NCI-H226 (cell line): ENCODE results near the gene TIMP1.

Experiments used
- DNase-seq: peaks from one replicate; pipeline ENCODE4 v3.0.0-alpha.2; 2015

TIMP1 gene

DNA sequence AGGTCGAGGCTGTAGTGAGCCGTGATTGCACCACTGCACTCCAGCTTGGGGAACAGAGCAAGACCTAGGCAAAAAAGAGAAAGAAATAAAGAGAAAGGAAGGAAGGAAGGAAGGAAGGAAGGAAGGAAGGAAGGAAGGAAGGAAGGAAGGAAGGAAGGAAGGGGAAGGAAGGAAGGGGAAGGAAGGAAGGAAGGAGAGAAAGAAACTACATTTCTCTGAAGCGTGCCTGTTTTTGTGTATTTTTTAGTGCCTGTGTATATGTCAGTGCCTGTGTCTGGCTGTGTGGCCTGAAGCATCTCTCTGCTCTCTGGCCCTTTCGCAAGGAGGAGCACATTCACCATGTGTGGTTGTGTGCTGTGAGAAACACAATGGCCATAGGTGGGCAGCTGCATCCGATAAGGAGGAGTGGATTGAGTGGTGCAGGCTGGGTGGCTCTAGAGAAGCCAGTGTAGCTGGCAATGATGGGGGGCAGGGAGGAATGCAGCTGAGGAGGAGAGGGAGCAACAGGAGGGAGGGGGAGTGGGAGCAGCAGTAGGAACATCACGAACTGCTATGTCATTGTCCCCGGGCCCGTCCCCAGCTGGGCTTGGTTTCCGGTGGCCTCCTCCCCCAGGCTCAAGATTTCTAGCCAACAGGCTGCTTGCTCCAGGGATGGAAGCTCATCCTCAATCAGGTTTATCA, 26.0 kb downstream of the TIMP1 start:
- DNase-seq, result no peak

DNA sequence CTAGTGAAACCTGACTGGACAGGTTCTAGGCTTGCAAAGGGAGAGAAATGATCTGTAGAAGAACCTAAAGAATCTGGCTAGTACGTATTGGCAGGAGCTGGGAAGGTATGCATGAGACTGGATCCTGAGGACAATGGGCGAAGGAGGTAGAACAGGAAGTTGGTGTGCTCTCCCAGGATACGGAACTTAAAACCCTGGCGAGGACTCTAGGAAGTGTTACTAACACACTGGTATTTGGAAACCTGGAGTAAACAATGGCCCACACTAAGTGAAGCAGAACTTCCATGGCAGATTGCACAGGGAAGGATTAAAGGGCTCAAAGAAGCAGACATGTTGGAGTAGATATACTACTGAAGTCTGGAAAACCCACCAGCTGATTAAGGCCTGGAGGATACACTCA, 28.3 kb downstream of the TIMP1 start:
- DNase-seq, result no peak

DNA sequence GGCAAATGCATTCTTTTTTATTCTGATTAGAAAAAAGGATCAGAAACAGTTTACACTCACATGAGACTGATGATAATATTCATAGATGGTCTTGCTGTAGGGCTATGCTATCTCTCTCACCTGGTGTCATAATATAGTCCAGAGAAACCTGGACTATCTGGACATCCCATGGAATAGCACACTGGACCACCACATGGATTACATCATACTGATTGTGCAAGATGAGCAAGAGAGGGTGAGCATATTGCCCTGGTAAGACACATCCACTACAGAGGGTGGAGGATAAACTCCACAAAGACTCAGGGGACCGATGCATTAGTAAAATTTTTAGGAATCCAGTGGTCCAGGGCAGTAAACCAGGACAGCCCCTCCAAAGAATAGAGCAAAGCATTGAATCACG, 29.3 kb downstream of the TIMP1 start:
- DNase-seq, result no peak

DNA sequence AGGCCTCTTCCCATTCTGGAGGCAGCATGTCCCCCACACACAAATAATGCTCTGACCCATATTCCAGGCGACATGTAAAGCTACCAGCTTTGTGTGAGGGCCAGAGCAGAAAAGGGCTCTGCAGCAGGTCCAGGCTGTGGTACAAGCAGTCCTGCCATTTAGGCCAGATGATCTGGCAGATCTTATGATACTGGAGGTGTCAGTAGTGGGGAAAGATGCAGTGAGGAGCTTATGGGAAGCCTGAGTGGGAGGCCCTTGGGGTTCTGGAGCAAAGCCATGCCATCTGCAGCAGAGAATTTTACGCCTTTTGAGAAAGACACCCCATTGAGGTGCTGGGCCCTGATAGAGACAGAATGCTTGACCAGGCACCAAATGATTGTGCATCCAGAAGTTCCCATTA, 29.7 kb downstream of the TIMP1 start:
- DNase-seq, result no peak

DNA sequence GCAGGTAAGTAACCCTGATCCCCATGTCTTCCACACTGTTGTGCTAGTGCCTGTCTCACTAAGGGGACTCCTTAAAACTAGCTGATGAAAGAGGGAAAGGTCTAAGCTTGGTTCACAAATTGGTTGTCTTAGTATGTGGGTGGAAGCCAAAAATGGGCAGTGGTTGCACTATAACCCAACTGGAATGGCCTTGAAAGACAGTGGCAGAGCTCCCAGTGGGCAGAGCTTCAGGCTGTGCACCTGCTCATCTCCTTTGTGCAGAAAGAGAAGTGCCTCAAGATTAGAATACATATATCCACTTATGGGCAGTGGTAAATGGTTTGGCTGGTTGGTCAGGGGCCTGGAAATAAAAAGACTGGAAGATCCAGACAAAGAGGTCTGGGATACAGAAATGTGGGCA, 30.2 kb downstream of the TIMP1 start:
- no peak for DNase-seq

DNA sequence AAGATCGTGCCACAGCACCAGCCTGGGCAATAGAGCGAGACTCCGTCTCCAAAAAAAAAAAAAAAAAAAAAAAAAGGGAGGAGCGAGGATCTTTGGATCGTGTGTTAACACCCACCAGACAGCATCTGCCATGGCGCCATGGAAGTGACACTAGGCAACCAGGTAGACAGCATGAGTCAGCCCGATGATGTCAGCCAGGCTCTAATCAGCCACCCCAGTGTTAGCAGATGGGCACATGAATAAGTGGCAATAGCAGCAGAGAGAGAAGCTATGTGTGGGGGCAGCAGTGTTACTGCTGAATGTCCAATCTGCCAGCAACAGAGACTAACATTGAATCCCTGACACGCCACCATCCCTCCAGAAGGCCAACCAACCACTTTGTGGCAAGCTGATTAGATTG, 30.8 kb downstream of the TIMP1 start:
- DNase-seq, result no peak

DNA sequence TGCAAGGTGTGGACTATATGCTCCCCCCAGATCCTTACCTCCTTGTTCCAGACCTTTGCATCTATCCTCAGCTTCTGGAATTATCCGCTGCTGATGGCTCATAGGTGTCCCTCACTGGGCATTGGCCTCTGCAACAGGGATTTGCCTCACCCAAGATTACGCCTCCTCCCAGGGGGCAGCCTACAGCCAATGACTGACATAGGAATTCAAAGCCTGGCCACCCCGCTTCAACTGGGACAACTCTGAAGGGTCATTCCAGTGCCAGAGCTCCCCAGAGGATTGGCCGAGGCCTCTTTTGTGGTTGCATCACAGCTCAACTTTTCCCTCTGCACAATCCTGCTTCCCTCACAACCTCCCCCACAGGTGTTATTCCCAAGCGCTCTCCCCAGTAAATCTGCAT, 32.4 kb downstream of the TIMP1 start:
- no peak for DNase-seq

DNA sequence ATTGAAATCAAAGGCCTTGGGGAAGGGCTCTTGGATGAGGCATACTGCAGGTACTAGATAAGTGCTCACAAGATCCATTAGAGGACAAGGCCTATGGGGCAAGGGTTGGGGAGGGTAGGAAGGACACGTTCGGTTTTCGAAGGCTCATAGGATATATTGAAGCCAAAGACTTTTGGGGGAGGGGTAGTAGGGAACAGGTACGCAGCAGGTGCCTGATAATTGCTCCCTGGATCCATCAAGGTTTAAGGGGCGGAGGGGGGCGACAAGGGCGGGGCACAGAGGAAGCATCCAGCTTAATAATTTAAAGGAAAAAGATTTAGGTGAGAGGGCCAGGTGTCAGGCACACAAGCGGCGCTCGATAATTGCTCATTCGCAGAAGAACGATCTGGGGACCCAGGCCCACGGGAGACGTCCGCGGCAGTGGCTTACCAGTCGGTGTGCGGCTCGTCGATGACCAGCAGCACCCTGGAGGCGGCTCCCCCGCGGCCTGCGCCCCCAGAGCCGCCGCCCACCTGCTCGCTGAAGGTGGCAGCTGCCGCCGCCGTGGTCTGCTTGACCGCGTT, 36.8 kb downstream of the TIMP1 start:
- no peak for DNase-seq

DNA sequence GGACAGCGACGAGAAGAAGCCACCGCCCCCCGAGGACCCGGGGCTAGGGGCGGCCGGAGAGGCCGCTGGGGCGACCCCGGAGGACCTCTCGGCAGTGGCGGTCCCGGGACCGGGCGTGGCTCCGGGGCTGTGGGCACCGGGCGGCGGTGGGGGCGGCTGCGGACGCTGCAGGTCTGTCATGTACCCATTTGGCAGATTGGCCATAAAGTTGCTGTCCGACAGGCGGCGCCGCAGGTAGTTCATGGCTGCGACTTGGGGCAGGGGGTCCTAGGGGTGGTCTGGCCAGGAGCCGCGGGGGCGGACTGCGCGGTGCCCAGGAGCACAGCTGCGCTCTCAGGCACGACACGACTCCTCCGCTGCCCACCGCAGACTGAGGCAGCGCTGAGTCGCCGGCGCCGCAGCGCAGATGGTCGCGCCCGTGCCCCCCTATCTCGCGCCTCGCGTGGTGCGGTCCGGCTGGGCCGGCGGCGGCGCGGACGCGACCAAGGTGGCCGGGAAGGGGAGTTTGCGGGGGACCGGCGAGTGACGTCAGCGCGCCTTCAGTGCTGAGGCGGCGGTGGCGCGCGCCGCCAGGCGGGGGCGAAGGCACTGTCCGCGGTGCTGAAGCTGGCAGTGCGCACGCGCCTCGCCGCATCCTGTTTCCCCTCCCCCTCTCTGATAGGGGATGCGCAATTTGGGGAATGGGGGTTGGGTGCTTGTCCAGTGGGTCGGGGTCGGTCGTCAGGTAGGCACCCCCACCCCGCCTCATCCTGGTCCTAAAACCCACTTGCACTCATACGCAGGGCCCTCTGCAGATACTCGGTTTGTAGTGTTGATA, 37.5 kb downstream of the TIMP1 start, which contains the start of gene SYN1:
SYN1 (minus strand) TSS at position 372 of the 817 bp plus-strand sequence; CDS start at position 243, 129 bp downstream.
- DNase-seq, result peak; percentile 51

DNA sequence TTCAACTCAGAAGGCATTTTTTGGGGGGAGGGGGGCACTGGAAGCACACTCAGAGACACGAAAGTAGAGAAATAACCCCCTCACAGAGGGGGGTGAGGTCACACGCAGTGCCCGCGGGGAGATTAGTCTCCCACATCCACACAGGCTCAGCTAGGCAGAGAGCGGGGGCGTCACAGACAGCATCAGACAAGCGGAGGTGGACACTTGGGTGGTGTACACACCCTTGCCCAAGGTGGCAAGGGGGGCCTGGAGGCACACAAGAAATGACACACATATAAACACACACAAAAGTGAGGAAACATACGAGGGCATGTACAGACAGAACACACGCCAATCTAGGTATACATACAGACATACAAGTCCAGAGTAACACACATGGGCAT, 38.1 kb downstream of the TIMP1 start:
- DNase-seq, result no peak

DNA sequence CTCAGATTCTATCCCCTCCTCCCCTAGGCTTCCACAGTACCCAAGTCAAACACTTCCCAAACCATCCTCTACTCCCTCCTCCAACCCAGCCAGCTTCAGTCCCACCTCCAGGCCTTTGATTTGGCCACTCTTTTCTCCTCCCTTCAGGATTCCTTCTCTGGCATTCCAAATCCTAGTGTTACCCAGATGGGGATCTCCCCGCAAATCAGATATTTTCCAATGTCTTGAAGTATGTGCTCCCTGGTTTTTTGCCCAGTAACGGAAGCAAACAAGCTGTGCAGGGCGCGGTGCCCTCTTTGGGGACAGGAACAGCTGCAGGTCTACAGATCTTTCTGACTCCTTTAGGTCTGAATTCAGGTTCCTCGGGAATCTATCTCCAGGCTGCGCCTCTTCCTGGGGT, 39.6 kb downstream of the TIMP1 start:
- no peak for DNase-seq

DNA sequence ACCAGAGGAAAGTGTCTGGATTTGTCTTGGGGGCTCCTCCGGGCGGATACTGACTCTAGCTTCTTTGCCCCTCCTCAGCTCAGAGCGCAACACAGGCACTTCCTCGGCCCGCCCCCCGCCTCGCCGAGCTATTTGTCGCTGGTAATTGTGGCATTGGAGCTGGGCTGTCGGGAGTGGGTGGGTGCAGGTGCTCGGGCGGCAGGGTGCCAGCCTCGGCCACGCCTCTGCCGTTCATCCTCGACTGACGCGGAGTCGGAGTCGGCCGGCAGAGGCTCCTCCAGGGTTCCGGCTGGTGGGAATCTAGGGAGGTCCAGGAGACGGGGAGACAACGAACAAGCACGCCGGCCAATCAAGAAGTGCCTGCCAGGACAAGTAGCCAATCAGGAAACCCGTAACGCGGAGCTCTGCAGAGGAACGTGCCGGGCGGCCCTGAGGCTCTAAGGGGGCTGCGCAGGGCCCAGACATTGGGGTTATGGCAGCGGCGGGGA, 41.3 kb downstream of the TIMP1 start:
- DNase-seq, result peak; percentile 78

DNA sequence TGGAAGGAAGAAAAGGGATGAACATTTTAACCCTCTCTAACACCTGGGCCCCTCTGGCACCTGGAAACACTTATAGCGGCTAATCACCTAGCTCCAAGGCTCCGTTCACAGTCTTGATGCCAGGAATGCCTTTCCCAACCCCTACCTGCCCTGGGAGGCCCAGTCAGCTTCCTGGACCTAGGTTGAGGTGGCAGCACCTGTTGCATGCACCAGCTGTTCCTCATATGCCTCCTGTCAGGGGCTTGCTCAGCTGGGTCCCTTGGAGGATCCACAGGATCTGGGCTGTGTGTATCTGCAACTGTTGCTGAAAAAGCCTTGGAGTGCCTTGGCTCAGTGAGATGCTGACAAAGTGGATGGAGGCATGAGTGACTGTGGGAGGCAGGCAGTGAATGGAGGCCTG, 43.1 kb downstream of the TIMP1 start:
- no peak for DNase-seq

DNA sequence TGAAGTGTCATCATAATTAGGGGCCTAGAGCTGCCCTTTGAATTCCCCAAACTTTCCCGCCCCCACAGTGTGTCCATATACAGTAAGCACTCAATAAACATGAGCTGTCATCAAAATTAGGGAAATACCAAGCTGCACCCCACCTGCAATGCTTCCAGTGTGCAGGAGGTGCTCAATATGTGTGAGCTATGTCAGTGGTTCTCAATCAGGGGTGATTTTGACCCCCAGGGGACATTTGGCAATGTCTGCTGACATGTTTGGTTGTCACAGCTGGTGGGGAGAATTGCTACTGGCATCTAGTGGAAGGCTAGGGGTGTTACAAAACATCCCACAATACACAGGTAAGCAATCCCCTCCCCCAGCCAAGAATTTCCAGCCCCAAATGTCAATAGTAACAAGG, 46.7 kb downstream of the TIMP1 start:
- no peak for DNase-seq

DNA sequence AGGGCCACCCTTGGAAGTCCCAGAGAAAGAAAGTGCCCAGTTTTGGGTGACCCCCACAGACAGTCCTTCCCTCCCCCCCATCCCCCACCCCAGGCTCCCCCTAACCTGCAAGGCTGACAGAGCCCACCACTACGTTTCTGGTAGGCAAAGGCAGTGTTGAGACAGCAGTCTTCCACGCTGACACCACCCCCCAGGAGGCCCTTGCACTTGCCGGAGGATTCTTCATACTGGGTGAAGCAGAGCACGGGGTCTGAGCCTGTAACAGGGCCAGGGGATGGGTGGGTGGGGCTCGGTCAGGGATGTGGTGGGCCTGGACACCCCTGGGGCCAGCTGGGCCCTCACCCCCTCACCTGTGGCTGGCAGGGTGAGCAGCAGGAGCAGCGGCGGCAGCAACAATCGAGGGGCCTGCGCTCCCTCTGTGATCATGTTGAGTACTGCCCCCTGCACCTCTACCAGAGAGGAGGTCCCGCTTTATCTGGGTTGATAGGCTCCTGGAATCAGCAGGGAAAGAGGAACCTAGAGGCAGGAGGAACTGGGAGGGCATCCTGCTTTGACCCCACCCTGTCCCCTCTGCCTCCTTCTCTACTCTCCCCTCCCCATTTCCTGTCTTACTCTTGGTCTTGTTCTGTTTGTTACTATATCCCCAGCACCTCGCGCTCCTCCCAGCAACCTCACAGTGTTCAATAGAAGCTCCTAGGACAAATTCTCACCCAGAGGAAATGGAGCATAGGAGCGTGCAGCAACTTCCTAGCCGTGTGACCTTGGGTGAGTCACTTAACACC, 47.4 kb downstream of the TIMP1 start, which contains the start of gene CFP:
CFP (minus strand) TSS at position 512 of the 782 bp plus-strand sequence; CDS start at position 426, 86 bp downstream.
- DNase-seq, result no peak

DNA sequence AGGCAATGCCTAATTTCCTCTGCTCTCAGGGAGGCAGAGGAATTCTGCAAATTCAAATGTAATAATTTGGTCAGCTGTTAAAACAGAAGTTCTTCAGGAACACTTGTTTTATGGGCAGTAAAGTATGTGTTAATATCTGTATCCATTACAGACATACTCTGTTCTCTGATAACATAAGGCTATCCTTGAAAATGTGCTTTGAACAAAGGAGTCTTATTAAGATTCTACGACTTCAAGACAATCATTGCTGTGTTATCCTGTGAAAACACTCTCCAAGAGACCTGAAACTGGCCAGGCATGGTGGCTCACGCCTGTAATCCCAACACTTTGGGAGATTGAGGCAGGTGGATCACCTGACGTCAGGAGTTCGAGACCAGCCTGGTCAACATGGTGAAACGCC, 49.4 kb downstream of the TIMP1 start:
- no peak for DNase-seq

DNA sequence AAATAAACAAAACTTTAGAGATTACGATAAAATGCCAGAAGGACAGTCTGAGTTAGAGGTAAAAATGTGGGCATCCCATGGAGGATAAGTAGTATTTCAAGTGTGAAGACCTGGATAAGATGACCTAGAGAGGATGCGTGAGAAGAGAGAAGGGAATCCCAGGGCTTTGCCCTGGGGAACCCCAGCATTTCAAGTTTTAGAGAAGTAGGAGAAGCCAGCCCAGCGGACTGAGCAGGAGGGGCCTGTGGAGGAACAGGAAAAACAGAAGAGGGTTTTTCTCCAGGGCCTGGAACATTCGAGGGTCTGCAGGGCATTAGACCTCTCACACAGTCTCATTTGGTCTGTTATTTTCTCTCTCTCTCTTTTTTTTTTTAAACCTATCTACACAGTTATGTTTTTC, 50.4 kb downstream of the TIMP1 start:
- DNase-seq, result no peak

DNA sequence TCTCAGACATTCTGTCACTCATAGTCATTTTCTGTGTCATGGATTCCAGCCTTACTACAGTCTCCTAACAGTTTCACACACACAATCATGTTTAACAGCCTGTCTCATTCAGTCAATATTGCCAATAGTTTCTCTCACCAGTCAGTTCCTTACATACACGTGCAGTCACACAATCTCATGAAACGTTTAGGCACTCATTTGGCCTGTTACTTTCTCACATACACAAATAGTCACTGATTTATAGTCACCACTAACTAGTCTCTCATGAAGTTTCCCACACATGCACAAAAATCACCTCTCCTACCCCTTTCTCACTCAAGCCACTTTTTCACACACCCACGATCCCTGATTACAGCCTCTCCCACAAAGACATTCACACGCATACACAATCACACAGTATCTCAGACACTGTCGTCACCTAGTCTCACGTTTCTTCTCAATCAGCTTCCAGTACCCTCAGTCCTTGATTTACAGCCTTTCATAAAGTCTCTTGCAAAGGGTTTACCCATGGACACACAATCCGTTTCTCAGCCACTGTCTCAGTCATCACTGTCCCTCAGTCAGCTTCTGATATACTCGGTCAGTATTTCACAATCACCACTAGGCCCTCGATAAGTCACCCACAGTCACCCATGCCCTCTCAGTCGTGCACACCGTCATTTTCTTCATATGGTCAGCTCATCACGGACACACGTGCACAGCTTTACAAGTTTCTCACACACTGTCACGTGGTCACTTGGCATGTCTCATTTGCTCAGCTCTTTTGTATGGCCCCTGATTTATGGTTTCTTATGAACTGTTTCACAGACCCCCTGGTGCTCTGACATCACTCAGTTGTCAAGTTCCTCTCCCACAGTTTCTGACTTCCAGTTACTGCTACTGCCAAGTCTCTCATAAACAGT, 51.7 kb downstream of the TIMP1 start:
- DNase-seq, result no peak

DNA sequence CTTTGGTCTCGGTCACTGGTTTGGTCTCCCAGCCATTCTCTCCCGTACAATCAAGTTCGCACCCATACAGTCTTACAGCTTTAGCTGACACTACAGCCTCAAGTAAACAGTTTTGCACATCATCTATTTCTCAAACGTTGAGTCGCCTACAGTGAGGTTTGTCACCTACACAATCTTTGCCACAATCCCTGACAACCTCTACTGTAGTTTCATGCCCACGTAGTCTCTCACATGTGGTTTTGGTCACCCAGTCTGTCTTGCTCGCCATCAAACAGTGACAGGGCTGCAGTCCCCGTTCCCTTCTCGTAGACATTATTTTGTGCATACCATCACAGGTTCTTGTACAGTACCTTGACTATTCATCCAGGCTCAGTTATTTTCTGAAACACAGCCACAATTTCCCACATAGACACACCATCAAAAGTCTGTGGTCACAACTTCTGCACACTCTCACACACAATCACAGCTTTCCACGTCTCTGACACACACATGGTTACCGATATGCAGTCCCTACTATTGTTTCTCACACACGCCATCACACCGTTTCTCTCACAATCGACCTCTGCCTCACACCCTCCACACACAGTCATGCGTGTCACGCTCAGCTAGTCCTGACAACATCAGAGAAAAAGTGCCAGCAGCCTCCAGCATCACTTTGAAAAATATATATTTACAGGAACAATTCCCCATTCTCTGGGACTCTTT, 52.8 kb downstream of the TIMP1 start:
- DNase-seq, result no peak
